ENCODE measurements around the gene LRRTM4.

- TF ChIP-seq CTCF (IDR thresholded peaks at IDR 0.05) (no peak), POLR2A (IDR thresholded peaks at IDR 0.05) (no peak)
Measured at GRCh38 chr2:77513191-77513590, 9.0 kb downstream of the LRRTM4 start.

Data from esophagus squamous epithelium (tissue), 4 donors.